HG03432 (cell line): ENCODE measurements around the gene KRI1.
"Not testable (repeated sequence)": the region's sequence is repeated elsewhere in the genome, so short reads cannot be mapped to it uniquely, and the experiment has no call there.

Experiments
- ATAC-seq: cut with Tn5 transposase; IDR thresholded peaks from one replicate; pipeline ENCODE4 v1.9.1; 2021; ENCODE audit warnings: mild to moderate bottlenecking, moderate library complexity; ENCODE audit not compliant: unreplicated experiment

The KRI1 gene

GRCh38 chr19:10551006-10551405 lies 14.8 kb downstream of the KRI1 start:
- ATAC-seq, result not testable (repeated sequence)

DNA sequence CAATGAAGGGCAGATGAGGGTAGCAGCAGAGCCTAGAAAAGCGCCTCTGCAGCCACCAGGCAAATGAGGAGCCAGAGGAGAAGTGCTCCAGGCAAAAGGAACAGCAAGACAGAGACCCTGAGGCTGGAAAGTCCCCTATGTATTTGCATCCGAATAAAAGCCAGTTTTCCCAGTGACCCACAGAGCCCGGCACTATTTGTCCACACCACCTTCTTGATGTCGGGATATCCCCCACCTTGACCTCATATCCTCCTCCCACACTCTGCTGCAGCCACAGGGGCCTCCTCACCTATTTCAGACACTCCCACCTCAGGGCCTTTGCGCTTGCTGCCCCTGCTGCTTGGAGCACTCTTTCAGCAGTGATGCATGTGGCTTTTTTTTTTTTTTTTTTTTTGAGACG lies 15.5 kb downstream of the KRI1 start:
- ATAC-seq, result no peak

- ATAC-seq, result no peak
These were observed 16.1 kb downstream of the KRI1 start for GRCh38 chr19:10549733-10550132.

DNA sequence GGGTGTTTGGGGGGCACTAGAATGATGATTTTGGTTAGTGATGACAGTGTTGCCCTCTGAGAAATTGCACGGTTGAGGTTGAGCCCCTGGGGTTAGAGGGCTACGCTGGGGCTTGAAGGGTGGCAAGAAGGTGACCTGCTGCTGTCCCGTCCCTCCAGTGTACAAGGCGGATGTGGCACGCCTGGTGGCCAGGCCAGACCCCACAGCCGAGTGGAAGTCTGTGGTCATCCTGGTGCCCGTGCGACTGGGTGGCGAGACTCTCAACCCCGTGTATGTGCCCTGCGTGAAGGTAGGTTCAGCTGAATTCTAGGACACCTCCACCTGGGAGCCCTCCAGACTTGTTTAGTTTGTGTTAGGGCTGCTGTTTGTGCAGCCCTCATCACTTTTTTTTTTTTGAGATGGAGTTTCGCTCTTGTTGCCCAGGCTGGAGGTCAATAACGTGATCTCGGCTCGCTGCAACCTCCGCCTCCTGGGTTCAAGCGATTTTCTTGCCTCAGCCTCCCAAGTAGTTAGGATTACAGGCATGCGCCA lies 17.0 kb downstream of the KRI1 start:
- ATAC-seq, result no peak

DNA sequence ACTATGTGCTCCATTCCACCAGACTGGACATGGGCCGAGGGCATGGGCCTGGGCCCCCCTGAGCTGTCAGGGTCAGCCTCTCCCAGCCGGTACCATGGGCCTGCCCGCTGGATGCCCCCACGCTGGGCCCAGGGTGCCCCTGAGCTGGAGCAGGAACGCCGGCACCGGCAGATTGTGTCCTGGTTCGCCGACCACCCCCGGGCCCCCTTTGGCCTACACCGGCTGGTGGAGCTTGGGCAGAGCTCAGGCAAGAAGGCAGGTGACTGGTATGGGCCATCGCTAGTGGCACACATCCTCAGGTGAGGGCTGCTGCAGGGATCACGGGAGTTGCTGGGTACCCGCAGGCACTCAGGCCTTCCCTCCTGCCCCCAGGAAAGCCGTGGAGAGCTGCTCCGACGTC lies 19.0 kb downstream of the KRI1 start:
- ATAC-seq, result no peak

GRCh38 chr19:10544753-10545251 lies 21.0 kb downstream of the KRI1 start:
- ATAC-seq, result no peak

DNA sequence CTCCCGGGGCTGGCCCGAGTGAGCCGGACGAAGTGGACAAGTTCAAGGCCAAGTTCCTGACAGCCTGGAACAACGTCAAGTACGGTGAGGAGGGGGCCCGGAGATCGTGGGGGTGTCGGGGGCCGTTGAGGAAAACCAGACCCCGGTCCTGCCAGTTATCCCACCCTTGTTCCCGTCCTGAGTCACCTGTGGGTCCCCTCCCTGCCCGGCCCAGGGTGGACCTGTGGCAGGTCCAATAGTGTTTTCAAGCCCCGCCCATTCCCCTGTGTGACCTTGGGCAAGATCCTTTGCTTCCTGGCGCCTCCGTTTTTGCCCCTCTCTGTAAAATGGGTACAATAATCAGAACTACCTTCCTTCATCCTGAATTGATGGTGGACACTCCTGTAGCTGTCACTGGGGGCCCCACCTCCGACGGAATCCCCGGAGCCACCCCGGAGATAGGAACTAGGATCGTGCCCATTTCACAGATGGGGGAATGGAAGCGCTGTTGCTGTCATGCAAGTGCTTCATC lies 21.5 kb downstream of the KRI1 start:
- no peak for ATAC-seq

DNA sequence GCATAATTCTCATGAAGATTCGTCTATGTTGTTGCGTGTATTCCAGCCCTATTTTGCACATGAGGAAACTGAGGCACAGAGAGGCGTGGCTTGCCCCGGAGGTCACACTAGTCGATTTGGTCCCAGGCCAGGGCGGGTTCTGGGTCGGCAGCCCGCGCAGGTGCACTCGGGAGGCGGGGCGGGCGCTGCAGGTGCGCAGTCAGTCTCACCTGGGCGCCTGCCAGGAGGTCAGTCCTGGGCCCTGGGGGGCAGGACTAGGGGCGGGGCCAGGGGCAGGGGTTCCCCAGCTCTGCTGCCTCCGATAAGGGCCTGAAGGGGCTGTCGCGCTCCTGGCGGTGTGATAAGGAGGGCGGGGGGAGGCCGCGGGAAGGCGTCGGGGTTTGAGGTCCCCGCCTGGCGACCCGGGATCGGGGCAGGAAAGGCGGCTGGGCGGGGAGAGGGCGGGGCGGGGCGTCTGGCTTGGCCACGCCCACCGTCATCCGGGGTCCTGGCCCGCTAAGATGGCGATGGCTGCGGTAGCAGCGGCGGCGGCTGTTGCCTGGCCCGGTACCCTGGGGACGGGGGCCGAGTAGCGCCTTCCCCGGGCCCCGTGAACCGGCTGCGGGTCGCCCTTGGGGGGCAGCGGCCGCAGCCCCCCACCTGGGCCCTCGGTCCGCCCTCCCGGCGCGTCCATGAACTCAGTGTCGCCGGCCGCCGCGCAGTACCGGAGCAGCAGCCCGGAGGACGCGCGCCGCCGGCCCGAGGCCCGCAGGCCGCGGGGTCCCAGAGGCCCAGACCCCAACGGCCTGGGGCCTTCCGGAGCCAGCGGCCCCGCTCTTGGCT lies 22.2 kb downstream of the KRI1 start, which contains the start of gene ATG4D:
TSS of gene ATG4D (plus strand) at position 485 of the 822 bp plus-strand sequence. CDS start at position 672, 187 bp downstream.
- ATAC-seq, result no peak

GRCh38 chr19:10543059-10543419 lies 22.8 kb downstream of the KRI1 start:
- ATAC-seq, result no peak

DNA sequence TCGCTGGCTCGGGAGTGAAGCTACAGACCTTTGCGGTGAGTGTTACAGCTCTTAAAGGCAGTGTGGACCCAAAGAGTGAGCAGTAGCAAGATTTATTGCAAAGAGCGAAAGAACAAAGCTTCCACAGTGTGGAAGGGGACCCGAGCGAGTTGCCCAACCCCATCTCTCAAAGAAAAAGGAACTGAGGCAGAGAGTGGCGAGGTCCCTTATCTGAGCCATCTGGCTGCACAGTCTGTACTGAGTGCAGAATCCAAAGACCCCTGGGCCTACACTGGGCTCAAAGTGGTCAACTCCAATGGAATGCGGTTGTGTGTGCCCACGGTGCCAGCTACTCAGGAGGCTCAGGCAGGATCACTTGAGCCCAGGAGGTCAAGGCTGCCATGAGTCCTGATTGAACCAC lies 26.8 kb downstream of the KRI1 start:
- not testable (repeated sequence) for ATAC-seq

DNA sequence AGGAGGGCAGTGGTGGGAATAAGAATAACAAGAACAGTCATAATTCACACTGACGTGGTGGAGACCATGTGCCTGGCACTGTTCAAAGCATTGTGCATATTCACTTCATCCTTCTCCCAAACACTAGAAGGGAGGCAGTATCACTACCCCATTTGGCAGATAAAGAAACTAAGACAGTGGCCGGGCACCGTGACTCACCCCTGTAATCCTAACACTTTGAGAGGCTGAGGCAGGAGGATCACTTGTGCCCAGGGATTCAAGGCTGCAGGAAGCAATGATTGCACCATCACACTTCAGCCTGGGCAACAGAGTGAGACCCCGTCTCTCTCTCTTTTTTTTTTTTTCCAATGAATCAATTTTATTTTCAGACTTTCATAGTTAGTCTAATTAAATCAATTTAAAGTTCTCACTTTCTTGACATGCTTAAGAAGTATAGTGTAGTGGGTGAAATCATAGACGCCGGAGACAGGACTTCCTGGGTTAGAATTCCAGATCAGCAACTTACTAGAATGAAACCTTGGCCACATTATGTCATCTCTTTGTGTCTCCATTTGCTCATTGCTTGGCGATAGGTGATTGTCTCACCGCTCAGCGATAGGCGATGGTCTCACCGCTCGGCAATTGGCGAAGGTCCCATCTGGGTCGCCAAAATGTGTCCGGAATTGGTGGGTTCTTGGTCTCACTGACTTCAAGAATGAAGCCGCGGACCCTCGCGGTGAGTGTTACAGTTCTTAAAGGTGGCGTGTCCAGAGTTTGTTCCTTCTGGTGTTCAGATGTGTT lies 27.4 kb downstream of the KRI1 start:
- no peak for ATAC-seq

GRCh38 chr19:10537668-10538067 lies 28.1 kb downstream of the KRI1 start:
- ATAC-seq, result no peak

DNA sequence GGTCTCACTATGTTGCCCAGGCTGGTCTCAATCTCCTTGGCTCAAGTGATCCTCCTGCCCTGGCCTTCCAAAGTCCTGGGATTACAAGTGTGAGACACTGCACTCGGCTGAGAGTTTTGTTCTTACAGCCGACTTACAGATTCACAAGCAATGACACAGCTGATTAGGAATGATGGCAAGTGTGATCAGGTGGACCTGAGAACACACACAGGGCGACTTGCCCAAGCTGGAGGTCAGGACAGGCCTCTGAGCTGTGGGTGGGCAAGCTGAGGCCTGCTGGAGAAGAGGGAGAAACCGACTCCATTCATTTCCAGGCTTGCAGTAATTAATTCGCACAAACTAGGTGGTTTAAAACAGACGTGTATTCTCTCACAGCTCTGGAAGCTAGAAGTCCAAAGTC lies 30.2 kb downstream of the KRI1 start:
- ATAC-seq, result no peak

DNA sequence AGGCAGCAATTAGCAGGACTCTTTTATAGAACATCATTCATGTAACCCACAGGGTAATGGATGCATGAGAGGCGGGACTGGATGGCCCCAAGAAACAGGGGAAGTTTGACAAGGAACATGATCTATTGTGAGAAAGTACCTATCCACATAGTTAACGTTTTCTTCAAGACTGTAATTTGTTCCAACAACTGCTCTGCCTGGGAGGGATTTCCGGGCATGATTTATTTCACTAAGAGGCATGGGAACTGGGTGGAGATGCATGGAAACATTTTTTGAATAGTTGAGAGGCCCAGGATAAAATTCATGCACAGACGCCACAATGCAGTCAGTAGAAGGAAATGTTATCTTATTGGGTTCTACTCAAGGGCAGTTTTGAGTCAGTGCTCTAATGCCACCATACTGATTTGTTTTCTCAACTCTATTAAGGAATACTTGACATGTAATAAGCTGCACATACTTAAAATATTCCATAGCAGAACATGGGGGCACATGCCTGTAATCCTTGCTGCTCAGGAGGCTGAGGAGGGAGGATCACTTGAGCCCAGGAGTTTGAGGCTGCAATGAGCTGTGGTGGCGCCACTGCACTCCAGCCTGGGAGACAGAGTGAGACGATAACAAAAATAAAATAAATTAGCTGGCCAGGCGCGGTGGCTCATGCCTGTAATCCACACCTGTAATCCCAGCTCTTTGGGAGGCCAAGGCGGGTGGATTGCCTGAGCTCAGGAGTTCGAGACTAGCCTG lies 32.0 kb downstream of the KRI1 start:
- no peak for ATAC-seq

GRCh38 chr19:10532457-10532856 lies 33.4 kb downstream of the KRI1 start:
- no peak for ATAC-seq

DNA sequence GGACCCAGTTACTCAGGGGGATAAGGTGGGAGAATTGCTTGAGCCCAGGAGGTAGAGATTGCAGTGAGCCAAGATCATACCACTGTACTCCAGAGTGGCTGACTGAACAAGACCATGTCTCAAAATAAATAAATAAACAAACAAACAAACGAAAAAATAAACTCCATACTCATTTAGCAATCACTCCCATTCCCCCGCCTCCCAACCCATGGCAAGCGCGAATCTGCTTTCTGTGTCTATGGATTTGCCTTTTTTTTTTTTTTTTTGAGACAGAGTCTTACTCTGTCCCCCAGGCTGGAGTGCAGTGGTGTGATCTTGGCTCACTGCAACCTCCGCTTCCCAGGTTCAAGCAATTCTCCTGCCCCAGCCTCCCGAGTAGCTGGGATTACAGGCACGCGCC lies 38.9 kb downstream of the KRI1 start:
- ATAC-seq, result not testable (repeated sequence)

DNA sequence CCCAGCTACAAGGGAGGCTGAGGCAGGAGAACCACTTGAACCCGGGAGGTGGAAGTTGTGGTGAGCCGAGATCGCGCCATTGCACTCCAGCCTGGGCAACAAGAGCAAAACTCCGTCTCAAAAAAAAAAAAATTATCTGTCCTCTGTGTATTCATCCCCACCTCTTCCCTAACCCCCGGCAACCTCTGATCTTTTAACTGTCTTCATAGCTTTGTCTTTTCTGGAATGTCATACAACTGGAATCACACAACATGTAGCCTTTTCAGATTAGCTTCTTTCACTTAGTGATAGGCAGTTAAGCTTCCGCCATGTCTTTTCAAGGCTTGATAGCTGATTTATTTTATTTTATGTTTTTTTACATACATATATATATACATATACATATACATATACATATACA lies 40.2 kb downstream of the KRI1 start:
- ATAC-seq, result no peak

- ATAC-seq, result no peak
These were observed 42.6 kb downstream of the KRI1 start for GRCh38 chr19:10523135-10523636.

DNA sequence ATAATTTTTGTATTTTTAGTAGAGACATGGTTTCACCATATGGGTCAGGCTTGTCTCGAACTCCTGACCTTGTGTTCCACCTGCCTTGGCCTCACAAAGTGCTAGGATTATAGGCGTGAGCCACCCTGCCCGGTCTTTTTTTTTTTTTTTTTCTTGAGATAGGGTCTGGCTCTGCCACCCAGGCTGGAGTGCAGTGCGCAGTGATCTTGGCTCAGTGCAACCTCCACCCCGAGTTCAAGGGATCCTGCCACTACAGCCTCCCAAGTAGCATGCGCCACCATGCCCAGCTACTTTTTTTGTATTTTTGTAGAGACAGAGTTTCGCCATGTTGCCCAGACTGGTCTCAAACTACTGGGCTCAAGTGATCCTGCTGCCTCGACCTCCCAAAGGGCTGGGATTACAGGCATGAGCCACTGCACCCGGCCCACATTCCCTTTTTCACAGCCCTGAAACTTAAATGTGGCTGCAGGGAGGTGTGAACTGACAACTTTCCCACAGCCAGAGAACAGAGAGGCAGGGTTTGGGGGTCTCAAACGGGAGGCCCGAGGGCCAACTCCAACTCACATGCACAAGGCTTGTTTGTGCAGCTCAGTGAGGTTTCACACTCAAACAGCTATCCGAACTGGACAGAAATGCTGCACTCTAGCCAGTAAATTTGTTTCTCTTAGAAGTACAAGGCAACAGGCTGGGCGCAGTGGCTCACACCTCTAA lies 44.2 kb downstream of the KRI1 start:
- no peak for ATAC-seq
